ENCODE measurements around the gene RAB3D.

DNA sequence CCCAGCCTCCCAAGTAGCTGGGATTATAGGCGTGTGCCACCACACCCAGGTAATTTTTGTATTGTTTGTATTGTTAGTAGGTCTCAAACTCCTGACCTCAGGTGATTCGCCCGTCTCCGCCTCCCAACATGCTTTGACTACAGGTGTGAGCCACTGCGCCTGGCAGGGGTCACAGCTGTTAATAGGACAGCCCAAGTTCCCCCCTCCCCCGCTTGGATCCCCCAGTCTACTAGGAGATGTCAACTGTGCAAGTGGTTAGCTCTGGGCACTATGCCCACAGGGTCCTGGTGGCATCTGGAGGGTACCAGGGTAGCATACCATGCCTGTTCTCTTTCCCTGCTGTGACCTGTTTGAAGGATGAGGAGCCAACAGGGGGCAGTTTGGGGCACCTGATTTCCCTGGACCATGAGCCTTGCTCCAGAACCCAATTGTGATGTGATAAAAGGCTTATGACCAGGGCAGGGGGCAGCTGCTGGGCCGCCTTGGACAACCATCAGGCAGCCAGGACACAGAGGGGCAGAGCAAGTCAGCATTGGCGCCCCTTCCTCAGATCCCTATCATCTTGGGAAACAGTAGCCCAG lies 43.7 kb downstream of the RAB3D start, which contains the start of gene TSPAN16:
- TF ChIP-seq, protein P1, sequence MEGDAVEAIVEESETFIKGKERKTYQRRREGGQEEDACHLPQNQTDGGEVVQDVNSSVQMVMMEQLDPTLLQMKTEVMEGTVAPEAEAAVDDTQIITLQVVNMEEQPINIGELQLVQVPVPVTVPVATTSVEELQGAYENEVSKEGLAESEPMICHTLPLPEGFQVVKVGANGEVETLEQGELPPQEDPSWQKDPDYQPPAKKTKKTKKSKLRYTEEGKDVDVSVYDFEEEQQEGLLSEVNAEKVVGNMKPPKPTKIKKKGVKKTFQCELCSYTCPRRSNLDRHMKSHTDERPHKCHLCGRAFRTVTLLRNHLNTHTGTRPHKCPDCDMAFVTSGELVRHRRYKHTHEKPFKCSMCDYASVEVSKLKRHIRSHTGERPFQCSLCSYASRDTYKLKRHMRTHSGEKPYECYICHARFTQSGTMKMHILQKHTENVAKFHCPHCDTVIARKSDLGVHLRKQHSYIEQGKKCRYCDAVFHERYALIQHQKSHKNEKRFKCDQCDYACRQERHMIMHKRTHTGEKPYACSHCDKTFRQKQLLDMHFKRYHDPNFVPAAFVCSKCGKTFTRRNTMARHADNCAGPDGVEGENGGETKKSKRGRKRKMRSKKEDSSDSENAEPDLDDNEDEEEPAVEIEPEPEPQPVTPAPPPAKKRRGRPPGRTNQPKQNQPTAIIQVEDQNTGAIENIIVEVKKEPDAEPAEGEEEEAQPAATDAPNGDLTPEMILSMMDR (IDR thresholded peaks at IDR 0.05): no peak
- TF ChIP-seq POLR2A (IDR thresholded peaks at IDR 0.05): no peak
